H9 (cell line): Measurements from ENCODE around the gene OSBPL10. TPM values are rescaled to one million over a fixed set of nuclear protein-coding genes. Genes with fewer than 3 reads are reported as not detected.

Experiments used
- DNase-seq: peaks from one replicate; pipeline ENCODE4 v3.0.0-alpha.2; 2017
- H2AFZ ChIP-seq: one replicate; pipeline ENCODE4 v1.6.1; 2013; ENCODE audit warnings: mild to moderate bottlenecking, low read length, control low read depth, moderate library complexity
- H2AK5ac ChIP-seq: 2 replicates; pipeline ENCODE4 v1.6.1; 2013; ENCODE audit warnings: low read length, control low read depth, mixed read lengths; ENCODE audit not compliant: insufficient read length
- H2BK120ac ChIP-seq: one replicate; pipeline ENCODE4 v1.6.1; 2013; ENCODE audit warnings: low read depth, mild to moderate bottlenecking, low read length, control low read depth, inconsistent platforms; ENCODE audit not compliant: poor library complexity, severe bottlenecking
- H2BK12ac ChIP-seq: 2 replicates; pipeline ENCODE4 v1.6.1; 2013; ENCODE audit warnings: low read length, control low read depth, mixed read lengths, low read depth; ENCODE audit not compliant: insufficient read length
- H2BK15ac ChIP-seq: 2 replicates; pipeline ENCODE4 v1.6.1; 2013; ENCODE audit warnings: low read depth, low read length, control low read depth
- H2BK20ac ChIP-seq: one replicate; pipeline ENCODE4 v1.6.1; 2013; ENCODE audit warnings: low read depth, mild to moderate bottlenecking, low read length, control low read depth, inconsistent platforms; ENCODE audit not compliant: poor library complexity, severe bottlenecking
- H2BK5ac ChIP-seq: 2 replicates; pipeline ENCODE4 v1.6.1; 2013; ENCODE audit warnings: low read length, control low read depth, mixed read lengths; ENCODE audit not compliant: insufficient read length
- H3K14ac ChIP-seq: 2 replicates; pipeline ENCODE4 v1.6.1; 2013; ENCODE audit warnings: low read length, control low read depth; ENCODE audit not compliant: insufficient read depth
- H3K18ac ChIP-seq: 2 replicates; pipeline ENCODE4 v1.6.1; 2013; ENCODE audit warnings: low read depth, mild to moderate bottlenecking, mixed read lengths, low read length, control low read depth; ENCODE audit not compliant: insufficient read length
- H3K23ac ChIP-seq: 2 replicates; pipeline ENCODE4 v1.6.1; 2013; ENCODE audit warnings: low read length, control low read depth, mixed read lengths, low read depth; ENCODE audit not compliant: insufficient read length
- H3K23me2 ChIP-seq: 2 replicates; pipeline ENCODE4 v1.6.1; 2013; ENCODE audit warnings: low read depth, mild to moderate bottlenecking, mixed read lengths, low read length, control low read depth; ENCODE audit not compliant: insufficient read length, poor library complexity, severe bottlenecking
- H3K27ac ChIP-seq: 2 replicates; pipeline ENCODE4 v1.5.1; 2013; ENCODE audit warnings: low read length, control low read depth, mixed read lengths, low read depth; ENCODE audit not compliant: insufficient read length
- H3K27me3 ChIP-seq: 2 replicates; pipeline ENCODE4 v1.6.1; 2013; ENCODE audit warnings: low read length, control low read depth, inconsistent platforms; ENCODE audit not compliant: insufficient read depth
- H3K4ac ChIP-seq: 2 replicates; pipeline ENCODE4 v1.6.1; 2013; ENCODE audit warnings: low read depth, mild to moderate bottlenecking, control low read depth, inconsistent platforms, low read length, moderate library complexity
- H3K4me1 ChIP-seq: 2 replicates; pipeline ENCODE4 v1.6.1; 2013; ENCODE audit warnings: low read length, control low read depth, inconsistent platforms; ENCODE audit not compliant: insufficient read depth
- H3K4me2 ChIP-seq: 2 replicates; pipeline ENCODE4 v1.6.1; 2013; ENCODE audit warnings: low read length, control low read depth, mixed read lengths; ENCODE audit not compliant: insufficient read length, insufficient read depth
- H3K56ac ChIP-seq: 2 replicates; pipeline ENCODE4 v1.6.1; 2013; ENCODE audit warnings: low read depth, mild to moderate bottlenecking, mixed read lengths, low read length, control low read depth; ENCODE audit not compliant: insufficient read length
- H3K79me1 ChIP-seq: 2 replicates; pipeline ENCODE4 v1.6.1; 2013; ENCODE audit warnings: low read depth, mild to moderate bottlenecking, moderate library complexity, low read length, control low read depth, inconsistent platforms; ENCODE audit not compliant: insufficient read depth, poor library complexity, severe bottlenecking
- H3K79me2 ChIP-seq: 2 replicates; pipeline ENCODE4 v1.6.1; 2013; ENCODE audit warnings: low read length, control low read depth, inconsistent platforms; ENCODE audit not compliant: insufficient read depth
- H3K9ac ChIP-seq: 2 replicates; pipeline ENCODE4 v1.6.1; 2013; ENCODE audit warnings: low read length, control low read depth, mixed read lengths; ENCODE audit not compliant: insufficient read length; ENCODE audit errors: extremely low read depth
- H3K9me3 ChIP-seq: one replicate; pipeline ENCODE4 v1.6.1; 2013; ENCODE audit warnings: low read depth, low read length, inconsistent platforms; ENCODE audit not compliant: control insufficient read depth
- H3T11ph ChIP-seq: one replicate; pipeline ENCODE4 v1.6.1; 2013; ENCODE audit warnings: mild to moderate bottlenecking, low read length, control low read depth, inconsistent platforms
- H4K20me1 ChIP-seq: one replicate; pipeline ENCODE4 v1.6.1; 2013; ENCODE audit not compliant: control insufficient read depth, insufficient read length, insufficient read depth
- H4K5ac ChIP-seq: 2 replicates; pipeline ENCODE4 v1.6.1; 2013; ENCODE audit warnings: low read depth, mild to moderate bottlenecking, mixed read lengths, low read length, control low read depth; ENCODE audit not compliant: insufficient read length
- H4K8ac ChIP-seq: replicated peaks from 2 replicates; pipeline ENCODE4 v1.6.1; 2013; ENCODE audit warnings: low read length, control low read depth, mixed read lengths, low read depth; ENCODE audit not compliant: insufficient read length
- H4K91ac ChIP-seq: 2 replicates; pipeline ENCODE4 v1.6.1; 2013; ENCODE audit warnings: low read depth, mild to moderate bottlenecking, moderate library complexity, mixed read lengths, low read length, control low read depth; ENCODE audit not compliant: insufficient read length
- H3K27ac Mint-ChIP-seq, 3 experiments: 2 replicates in 2 of 3; 3 replicates in 1 of 3; pipeline ENCODE4 v1.8.0; 2020 to 2021; ENCODE audit warnings: mixed read lengths in 3 of 3, mild to moderate bottlenecking in 1 of 3, moderate library complexity in 1 of 3
- H3K27me3 Mint-ChIP-seq: 2 replicates; pipeline ENCODE4 v1.8.0; 2021; ENCODE audit warnings: low read depth, mild to moderate bottlenecking, moderate library complexity, mixed read lengths
- H3K36me3 Mint-ChIP-seq, 3 experiments: 2 replicates in 2 of 3; 3 replicates in 1 of 3; pipeline ENCODE4 v1.8.0; 2020 to 2021; ENCODE audit warnings: low read depth in 3 of 3, mixed read lengths in 3 of 3; ENCODE audit not compliant: insufficient read depth in 1 of 3
- H3K4me1 Mint-ChIP-seq, 2 experiments: 2 replicates each; pipeline ENCODE4 v1.8.0; 2020; ENCODE audit warnings: mixed read lengths in 2 of 2
- H3K4me3 Mint-ChIP-seq, 2 experiments: 2 replicates in 1 of 2; 3 replicates in 1 of 2; pipeline ENCODE4 v1.8.0; 2020 to 2021; ENCODE audit warnings: mild to moderate bottlenecking in 2 of 2, mixed read lengths in 2 of 2, moderate library complexity in 1 of 2
- H3K9me3 Mint-ChIP-seq, 2 experiments: 2 replicates in 1 of 2; 3 replicates in 1 of 2; pipeline ENCODE4 v1.8.0; 2020; ENCODE audit warnings: mild to moderate bottlenecking in 2 of 2, mixed read lengths in 2 of 2, moderate library complexity in 1 of 2
- WGBS: extraction: QIAGEN DNeasy Blood & Tissue Kit; methylation state at CpG from one replicate; pipeline ENCODE4 v1.1.7; 2013; ENCODE audit warnings: missing lambda C conversion rate, low lambda C conversion rate, mixed read lengths; ENCODE audit not compliant: insufficient read length; ENCODE audit errors: extremely low coverage; 5-methylcytosine and 5-hydroxymethylcytosine counted together
- total RNA-seq: library from RNA; stranded (reverse); gene quantifications from 2 replicates; pipeline ENCODE4 v1.2.1, GENCODE V29; 2021
- TF ChIP-seq, protein P1 (sequence below): fragments of 200-600 bp; sonication (generic); conservative IDR thresholded peaks from 3 replicates; pipeline ENCODE4 v1.8.0; 2021; ENCODE audit warnings: antibody characterized with exemption, mild to moderate bottlenecking

The OSBPL10 gene
- total RNA-seq, 1 experiment from 2014 or later, result 42.7 TPM

DNA sequence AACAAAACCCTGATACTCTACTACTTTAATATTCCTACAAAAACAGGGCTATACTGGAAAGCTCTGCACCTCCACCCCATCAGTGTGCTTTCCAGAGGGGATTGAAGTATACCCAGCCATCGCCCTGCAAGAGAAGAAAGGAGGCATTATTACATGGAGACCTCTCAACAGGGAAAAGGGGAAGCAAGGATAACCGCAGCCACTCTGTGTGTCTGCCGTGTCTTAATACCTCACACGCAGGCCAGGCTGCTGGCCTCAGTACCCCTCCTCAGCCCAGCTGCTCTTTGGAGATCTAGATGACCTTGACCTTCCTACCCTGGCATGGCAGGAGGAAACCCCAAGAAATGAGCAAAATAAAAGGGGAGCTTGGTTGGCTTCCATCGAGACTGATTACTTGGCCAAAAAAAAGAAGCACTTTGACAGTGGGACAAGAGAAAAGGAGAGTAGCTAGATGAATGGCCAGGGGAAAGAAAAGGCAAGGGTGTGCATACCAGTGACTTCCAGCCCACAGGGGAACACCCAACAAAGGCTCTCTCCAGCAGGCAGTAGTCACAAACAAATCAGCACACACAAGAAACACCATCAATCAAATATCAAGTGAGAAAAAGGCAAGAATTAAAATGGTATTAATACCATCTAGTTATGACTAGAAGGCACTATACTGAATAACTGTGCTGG is 318.9 kb downstream of the OSBPL10 start:
- H3K23ac ChIP-seq, result no peak overlapping the region
- H3K36me3 Mint-ChIP-seq, result peaks cover 31 to 42% (median 39%) of the 10 kb centered on the region in 3 experiments
- H3K9ac ChIP-seq, result no peak overlapping the region
- no peak overlapping the region for H3K4me2 ChIP-seq
- H2BK15ac ChIP-seq, result no peak overlapping the region
- H3K4me3 Mint-ChIP-seq, result no peak overlapping the region
- H3K4me1 Mint-ChIP-seq, result peaks cover 12 to 15% of the 10 kb centered on the region in 2 experiments
- no CpG with 5 or more reads among the region's 5 CpGs for WGBS
- H3K79me2 ChIP-seq, result no peaks in the 10 kb centered on the region
- TF ChIP-seq, protein P1, sequence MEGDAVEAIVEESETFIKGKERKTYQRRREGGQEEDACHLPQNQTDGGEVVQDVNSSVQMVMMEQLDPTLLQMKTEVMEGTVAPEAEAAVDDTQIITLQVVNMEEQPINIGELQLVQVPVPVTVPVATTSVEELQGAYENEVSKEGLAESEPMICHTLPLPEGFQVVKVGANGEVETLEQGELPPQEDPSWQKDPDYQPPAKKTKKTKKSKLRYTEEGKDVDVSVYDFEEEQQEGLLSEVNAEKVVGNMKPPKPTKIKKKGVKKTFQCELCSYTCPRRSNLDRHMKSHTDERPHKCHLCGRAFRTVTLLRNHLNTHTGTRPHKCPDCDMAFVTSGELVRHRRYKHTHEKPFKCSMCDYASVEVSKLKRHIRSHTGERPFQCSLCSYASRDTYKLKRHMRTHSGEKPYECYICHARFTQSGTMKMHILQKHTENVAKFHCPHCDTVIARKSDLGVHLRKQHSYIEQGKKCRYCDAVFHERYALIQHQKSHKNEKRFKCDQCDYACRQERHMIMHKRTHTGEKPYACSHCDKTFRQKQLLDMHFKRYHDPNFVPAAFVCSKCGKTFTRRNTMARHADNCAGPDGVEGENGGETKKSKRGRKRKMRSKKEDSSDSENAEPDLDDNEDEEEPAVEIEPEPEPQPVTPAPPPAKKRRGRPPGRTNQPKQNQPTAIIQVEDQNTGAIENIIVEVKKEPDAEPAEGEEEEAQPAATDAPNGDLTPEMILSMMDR, result no peak
- H3K27me3 ChIP-seq, result no peaks in the 10 kb centered on the region
- H3K18ac ChIP-seq, result no peak overlapping the region
- no peak overlapping the region for H2BK12ac ChIP-seq
- no peaks in the 10 kb centered on the region for H3K9me3 ChIP-seq
- H2BK120ac ChIP-seq, result no peak overlapping the region
- DNase-seq, result no peak
- no peaks in the 10 kb centered on the region for H3K23me2 ChIP-seq
- H2AFZ ChIP-seq, result no peak overlapping the region
- no peak overlapping the region for H3K27ac ChIP-seq
- no peak overlapping the region for H4K5ac ChIP-seq
- H3K14ac ChIP-seq, result no peak overlapping the region
- peaks cover 4 to 5% of the 10 kb centered on the region in 2 experiments; a peak in 3 of 5 replicates for H3K9me3 Mint-ChIP-seq
- no peaks in the 10 kb centered on the region for H4K20me1 ChIP-seq
- no peaks in the 10 kb centered on the region for H3K4me1 ChIP-seq
- H3K79me1 ChIP-seq, result no peaks in the 10 kb centered on the region
- no peaks in the 10 kb centered on the region for H3K27me3 Mint-ChIP-seq
- no peak overlapping the region for H4K91ac ChIP-seq
- H4K8ac ChIP-seq, result no peak overlapping the region
- H3K56ac ChIP-seq, result no peak overlapping the region
- peak overlapping the region in 1 of 3 experiments; percentile 56; a peak in 2 of 7 replicates for H3K27ac Mint-ChIP-seq
- H3T11ph ChIP-seq, result no peak overlapping the region
- no peak overlapping the region for H3K4ac ChIP-seq
- no peak overlapping the region for H2BK20ac ChIP-seq
- no peak overlapping the region for H2BK5ac ChIP-seq
- no peak overlapping the region for H2AK5ac ChIP-seq
